ENCODE measurements around the gene PLEKHA3. TPM values are rescaled to one million over a fixed set of nuclear protein-coding genes. Genes with fewer than 3 reads are reported as not detected.
A peak's percentile ranks its signal among the peaks of the same experiment; 100 is the strongest.

Gene PLEKHA3
- total RNA-seq = 10 to 100 TPM in 3 of 4 donors, 1 to 10 TPM in 1; 9.4 to 13.2 (median 11.2) TPM

DNA sequence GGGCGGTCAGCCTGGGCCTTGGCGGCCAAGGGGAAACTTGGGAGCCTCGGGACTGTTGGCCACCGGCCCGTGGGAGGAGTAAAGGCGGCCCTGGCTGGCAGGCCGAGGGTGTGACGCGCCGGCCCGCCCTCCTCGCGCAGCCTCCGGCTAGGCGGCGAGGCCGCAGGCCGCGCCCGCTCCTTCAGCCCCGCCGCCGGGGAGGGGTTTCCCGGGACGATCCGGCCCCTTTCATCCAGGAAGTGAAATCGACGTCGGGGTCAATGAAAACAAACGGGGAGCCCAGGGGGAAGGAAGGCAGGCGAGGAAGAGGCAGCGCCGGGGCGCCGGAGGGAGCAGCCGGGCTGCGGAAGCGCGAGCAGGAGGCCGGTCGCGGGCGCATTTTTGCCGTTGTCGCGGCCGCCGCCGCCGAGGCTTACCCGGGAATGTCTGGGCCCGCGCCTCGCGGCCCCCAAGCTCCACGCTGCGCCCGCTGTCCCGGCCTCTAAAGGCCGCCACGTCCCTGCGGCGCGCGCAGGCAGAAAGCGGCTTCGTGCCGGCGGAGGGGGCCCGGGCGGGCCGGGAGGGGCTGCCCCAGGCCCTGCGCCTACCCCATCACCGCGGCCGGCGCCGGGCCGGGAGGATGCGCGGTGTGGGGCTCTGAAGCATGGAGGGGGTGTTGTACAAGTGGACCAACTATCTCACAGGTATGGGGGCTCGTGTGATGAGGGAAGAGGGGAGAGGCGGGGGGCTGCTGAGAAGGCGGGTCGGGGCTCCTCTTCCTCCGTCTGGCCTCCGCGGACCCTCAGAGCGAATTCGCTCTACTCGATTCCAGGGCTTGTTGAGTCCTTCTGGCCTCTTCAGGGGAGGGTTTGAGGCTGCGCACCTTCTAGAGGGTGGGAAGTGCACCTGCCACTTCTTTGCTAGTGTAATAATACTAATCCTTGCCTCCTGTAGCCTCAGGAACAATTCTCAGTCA lies at the start of gene PLEKHA3:
Gene PLEKHA3, plus strand, starts transcription at position 231 of the 955 bp plus-strand sequence. Its CDS starts 413 bp downstream, at position 644.
- no peak for DNase-seq (ENCODE audit: low spot score)
- TF ChIP-seq, protein P1, sequence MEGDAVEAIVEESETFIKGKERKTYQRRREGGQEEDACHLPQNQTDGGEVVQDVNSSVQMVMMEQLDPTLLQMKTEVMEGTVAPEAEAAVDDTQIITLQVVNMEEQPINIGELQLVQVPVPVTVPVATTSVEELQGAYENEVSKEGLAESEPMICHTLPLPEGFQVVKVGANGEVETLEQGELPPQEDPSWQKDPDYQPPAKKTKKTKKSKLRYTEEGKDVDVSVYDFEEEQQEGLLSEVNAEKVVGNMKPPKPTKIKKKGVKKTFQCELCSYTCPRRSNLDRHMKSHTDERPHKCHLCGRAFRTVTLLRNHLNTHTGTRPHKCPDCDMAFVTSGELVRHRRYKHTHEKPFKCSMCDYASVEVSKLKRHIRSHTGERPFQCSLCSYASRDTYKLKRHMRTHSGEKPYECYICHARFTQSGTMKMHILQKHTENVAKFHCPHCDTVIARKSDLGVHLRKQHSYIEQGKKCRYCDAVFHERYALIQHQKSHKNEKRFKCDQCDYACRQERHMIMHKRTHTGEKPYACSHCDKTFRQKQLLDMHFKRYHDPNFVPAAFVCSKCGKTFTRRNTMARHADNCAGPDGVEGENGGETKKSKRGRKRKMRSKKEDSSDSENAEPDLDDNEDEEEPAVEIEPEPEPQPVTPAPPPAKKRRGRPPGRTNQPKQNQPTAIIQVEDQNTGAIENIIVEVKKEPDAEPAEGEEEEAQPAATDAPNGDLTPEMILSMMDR (IDR thresholded peaks at IDR 0.05) = no peak
- ATAC-seq (ENCODE audit: low FRiP score) = peak; percentile 96

DNA sequence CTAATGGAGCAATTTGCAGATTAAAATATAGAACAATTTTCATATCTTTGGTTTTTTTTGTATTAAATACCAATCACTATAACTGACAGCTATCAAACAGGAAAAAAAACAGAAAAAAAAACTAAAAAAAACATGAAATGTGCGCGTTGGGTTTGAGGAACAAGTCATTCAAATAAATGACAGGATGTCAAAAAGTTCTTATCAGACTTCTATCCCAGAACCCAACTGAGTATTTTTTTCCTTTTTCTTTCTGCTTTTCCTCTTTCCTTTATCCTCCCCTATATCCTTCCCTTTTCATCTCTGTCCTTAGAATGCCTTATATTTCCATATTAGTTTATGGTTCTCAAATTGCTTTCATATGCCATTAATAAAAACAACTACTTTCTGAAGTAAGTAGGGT lies 43.6 kb upstream of the PLEKHA3 start:
- no peak for ATAC-seq (ENCODE audit: low FRiP score)
- DNase-seq (ENCODE audit: low spot score) = no peak
- TF ChIP-seq, protein P1 (IDR thresholded peaks at IDR 0.05) = no peak

DNA sequence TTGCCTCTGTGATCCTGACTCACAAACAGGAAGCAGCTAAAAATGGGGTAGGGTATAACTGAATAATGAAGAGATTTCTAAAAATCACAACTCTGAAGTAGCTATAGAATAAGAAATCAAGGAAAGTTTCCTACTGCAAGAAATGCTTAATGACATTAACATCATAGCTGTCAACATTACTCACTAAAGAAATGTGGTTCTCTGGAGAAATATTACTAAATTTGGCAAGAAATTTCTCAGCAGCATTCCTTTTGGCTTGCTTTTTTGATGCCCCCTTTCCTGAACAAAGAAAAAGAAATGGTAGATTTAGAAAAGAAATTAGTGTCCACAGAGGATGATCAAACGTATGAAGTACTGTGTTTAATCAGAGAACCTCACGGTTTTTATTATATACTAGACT lies 38.8 kb upstream of the PLEKHA3 start:
- ATAC-seq (ENCODE audit: low FRiP score) (no peak), DNase-seq (ENCODE audit: low spot score) (no peak)
- TF ChIP-seq, protein P1 (IDR thresholded peaks at IDR 0.05) = no peak

DNA sequence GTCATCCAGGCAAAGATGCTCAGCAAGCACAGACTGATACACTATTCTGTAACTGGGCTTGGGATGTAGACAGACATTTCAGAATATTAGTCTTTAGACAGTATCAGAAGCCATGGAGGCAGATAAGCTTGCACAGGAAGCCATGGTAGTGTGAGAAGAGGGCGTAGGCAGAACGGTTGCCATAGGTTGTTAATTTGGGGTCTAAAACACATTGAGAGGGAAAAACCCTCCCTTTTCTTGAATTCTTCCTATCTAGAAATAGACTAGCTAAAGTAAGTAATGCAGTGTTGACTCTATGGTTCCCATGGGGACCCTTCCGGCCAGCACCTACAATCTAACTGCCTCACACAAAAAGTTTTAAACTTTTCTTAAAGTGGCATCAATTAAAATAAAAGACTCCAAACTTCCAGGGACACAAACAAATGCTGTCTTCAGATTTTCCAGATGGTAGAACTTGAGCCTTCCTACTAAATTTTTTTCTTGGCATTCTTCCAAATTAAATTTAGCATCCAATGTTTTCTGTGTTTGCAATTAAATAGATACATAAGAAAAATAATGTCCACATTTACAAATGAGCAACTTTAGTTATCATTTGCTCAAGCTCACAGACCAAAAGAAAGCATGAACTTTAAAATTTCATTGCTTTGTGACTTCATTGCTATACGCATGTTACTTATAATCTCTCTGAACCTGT lies 31.1 kb upstream of the PLEKHA3 start:
- DNase-seq (ENCODE audit: low spot score) (no peak), ATAC-seq (ENCODE audit: low FRiP score) (no peak)
- TF ChIP-seq, protein P1 (IDR thresholded peaks at IDR 0.05) = no peak

DNA sequence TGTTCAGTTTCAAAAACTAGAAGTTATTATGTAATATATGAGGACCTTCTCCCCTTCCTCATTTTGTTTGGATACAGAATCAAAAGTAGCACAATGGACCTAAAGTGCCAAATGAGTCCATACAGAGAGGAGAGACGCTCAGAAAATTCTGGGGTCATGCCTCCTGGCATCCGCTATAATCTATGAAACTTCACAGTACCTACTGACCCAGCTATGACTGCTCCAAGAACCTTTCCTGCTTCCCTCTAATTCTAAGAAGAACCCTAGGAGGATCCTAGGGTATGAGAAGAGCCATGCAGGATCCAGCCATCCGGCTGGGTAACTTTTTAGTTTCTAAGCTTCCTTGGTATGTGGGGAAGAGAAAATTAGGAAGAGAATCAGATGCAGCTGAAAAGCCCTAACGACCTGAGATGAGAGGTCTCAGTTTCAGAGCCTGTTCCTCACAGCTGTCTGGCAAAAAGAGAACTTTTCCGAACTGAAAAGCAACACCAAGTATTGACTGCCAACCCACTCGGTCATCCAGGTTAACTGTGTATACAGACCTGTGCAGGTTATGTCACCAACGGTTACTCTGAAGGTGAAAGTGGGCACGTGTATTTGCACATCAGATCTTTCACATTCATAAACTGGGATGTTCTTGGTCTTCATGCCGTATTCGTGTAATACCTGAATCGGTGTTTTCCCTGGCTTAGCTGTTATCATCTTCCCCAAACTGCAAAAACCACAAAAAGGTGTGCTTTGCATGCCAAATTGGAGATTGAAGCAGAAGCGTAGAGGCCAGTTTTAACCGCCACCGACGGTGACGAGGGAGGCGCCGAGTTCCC lies 30.3 kb upstream of the PLEKHA3 start:
- no peak for DNase-seq (ENCODE audit: low spot score)
- no peak for ATAC-seq (ENCODE audit: low FRiP score)
- TF ChIP-seq, protein P1 (IDR thresholded peaks at IDR 0.05) = no peak

DNA sequence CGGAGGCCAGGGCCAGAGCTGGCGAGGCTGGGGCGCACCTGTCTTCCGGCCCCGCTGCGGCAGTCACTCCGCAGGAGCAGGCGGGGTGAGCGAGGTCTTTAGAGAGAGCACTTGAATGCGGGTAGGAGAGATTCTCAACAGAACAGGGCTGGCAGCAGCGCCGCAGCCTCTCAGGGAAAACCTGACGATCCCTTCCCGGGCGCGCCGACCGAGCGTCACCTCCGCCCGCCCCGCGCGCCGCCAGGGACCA lies 29.8 kb upstream of the PLEKHA3 start:
- ATAC-seq (ENCODE audit: low FRiP score) (no peak), DNase-seq (ENCODE audit: low spot score) (no peak)
- TF ChIP-seq, protein P1 (IDR thresholded peaks at IDR 0.05) = no peak
